Endodermal cell (in vitro differentiated cells): ENCODE measurements around the gene EMC10. TPM values are rescaled to one million over a fixed set of nuclear protein-coding genes. Genes with fewer than 3 reads are reported as not detected.

ENCODE experiments used
- DNase-seq: peaks from one replicate; pipeline ENCODE4 v3.0.0-alpha.2; 2017
- H3K27ac ChIP-seq: 2 replicates; pipeline ENCODE4 v1.5.1; 2013; ENCODE audit warnings: mild to moderate bottlenecking, low read depth, low read length, moderate library complexity
- H3K27me3 ChIP-seq: 2 replicates; pipeline ENCODE4 v1.6.1; 2013; ENCODE audit warnings: mild to moderate bottlenecking, low read length, moderate library complexity; ENCODE audit not compliant: insufficient read depth, control insufficient read depth, poor library complexity, severe bottlenecking
- H3K36me3 ChIP-seq: 2 replicates; pipeline ENCODE4 v1.7.0; 2013; ENCODE audit warnings: mild to moderate bottlenecking, low read length, moderate library complexity; ENCODE audit not compliant: control insufficient read depth, insufficient read depth
- H3K4me1 ChIP-seq: one replicate; pipeline ENCODE4 v1.7.0; 2013; ENCODE audit warnings: low read length; ENCODE audit not compliant: control insufficient read depth, insufficient read depth
- H3K4me3 ChIP-seq: 2 replicates; pipeline ENCODE4 v1.5.1; 2013; ENCODE audit warnings: mild to moderate bottlenecking, low read length, moderate library complexity
- H3K9ac ChIP-seq: 2 replicates; pipeline ENCODE4 v1.6.1; 2013; ENCODE audit warnings: mild to moderate bottlenecking, low read length, moderate library complexity; ENCODE audit not compliant: poor library complexity, severe bottlenecking; ENCODE audit errors: extremely low read depth
- H3K9me3 ChIP-seq: 2 replicates; pipeline ENCODE4 v1.6.1; 2013; ENCODE audit warnings: mild to moderate bottlenecking, low read length, moderate library complexity; ENCODE audit not compliant: control insufficient read depth
- H3K27ac Mint-ChIP-seq: 2 replicates; pipeline ENCODE4 v1.8.0; 2020; ENCODE audit warnings: mixed read lengths
- H3K27me3 Mint-ChIP-seq: 2 replicates; pipeline ENCODE4 v1.8.0; 2021; ENCODE audit warnings: mild to moderate bottlenecking, mixed read lengths; ENCODE audit not compliant: insufficient read depth
- H3K36me3 Mint-ChIP-seq: 2 replicates; pipeline ENCODE4 v1.8.0; 2020; ENCODE audit warnings: low read depth, mixed read lengths
- H3K4me1 Mint-ChIP-seq: 2 replicates; pipeline ENCODE4 v1.8.0; 2020; ENCODE audit warnings: mixed read lengths
- H3K4me3 Mint-ChIP-seq: 2 replicates; pipeline ENCODE4 v1.8.0; 2020; ENCODE audit warnings: mild to moderate bottlenecking, moderate library complexity, mixed read lengths
- H3K9me3 Mint-ChIP-seq: 2 replicates; pipeline ENCODE4 v1.8.0; 2020; ENCODE audit warnings: mild to moderate bottlenecking, mixed read lengths
- WGBS, 2 experiments: methylation state at CpG; one replicate each; pipeline versions ENCODE4 v1.1.5 to v1.1.7; 2013; ENCODE audit warnings: missing lambda C conversion rate in 2 of 2, mixed read lengths in 1 of 2; ENCODE audit not compliant: insufficient coverage in 1 of 2, insufficient read length in 1 of 2; 5-methylcytosine and 5-hydroxymethylcytosine counted together
- total RNA-seq, 2 donors: library from RNA; stranded (reverse); fragmentation: NEBNext Ultra II Directional in 1 of 2; extraction: Animal tissue kit (Norgen Biotek cat#: 25700) in 1 of 2; gene quantifications; 2 replicates in 1 of 2; 3 replicates in 1 of 2; pipeline ENCODE4 v1.2.1, GENCODE V29; 2021
- TF ChIP-seq, protein P1 (sequence below): fragments of 200-600 bp; sonication (generic); conservative IDR thresholded peaks from 2 replicates; pipeline ENCODE4 v1.5.0; 2021; ENCODE audit warnings: antibody characterized with exemption, mild to moderate bottlenecking

The EMC10 gene
- total RNA-seq, 2 donors from 2014 or later = 119 to 123 TPM

GRCh38 chr19:50494186-50495019 lies 18.1 kb downstream of the EMC10 start:
- no peaks in the 10 kb centered on the region for H3K4me1 Mint-ChIP-seq
- peaks cover 10% of the 10 kb centered on the region for H3K36me3 Mint-ChIP-seq
- peaks cover 47% of the 10 kb centered on the region for H3K27me3 ChIP-seq

DNA sequence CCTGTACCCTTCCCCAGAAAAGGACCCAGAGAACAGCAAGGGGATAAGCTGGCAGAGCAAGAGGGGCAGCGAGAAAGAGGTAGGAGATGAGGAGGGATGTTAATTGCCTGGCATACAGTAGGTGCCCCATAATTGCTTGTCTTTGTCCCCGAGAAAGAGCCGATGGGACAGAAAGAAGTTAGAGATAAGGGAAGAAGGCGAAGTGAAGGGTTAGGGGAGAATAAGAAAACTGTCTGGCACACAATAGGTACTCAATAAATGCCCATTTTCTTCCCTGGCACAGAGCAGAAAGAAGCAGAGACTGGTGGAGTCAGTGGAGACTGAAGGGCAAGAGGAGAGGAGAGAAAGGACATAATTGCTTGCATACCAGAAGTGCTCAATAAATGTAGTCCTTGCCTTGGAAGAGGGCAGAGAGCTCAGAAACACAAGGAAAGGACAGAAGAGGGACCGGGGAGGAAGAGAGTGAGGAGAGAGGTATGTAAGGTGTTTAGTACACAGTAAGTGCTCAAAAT lies 18.8 kb downstream of the EMC10 start:
- Mint-ChIP-seq H3K4me3 (no peak overlapping the region), H3K4me1 (no peaks in the 10 kb centered on the region), H3K9me3 (peaks cover 3% of the 10 kb centered on the region), H3K36me3 (peaks cover 8% of the 10 kb centered on the region), H3K27me3 (peaks cover 59% of the 10 kb centered on the region), H3K27ac (no peak overlapping the region)
- H3K27me3 ChIP-seq = peaks cover 54% of the 10 kb centered on the region
- WGBS, 2 experiments = 88 to 91% methylated on average over 4 to 5 of the region's 5 CpGs
- peaks cover 34% of the 10 kb centered on the region for H3K9me3 ChIP-seq
- no peak overlapping the region for H3K4me3 ChIP-seq
- DNase-seq = no peak
- TF ChIP-seq, protein P1, sequence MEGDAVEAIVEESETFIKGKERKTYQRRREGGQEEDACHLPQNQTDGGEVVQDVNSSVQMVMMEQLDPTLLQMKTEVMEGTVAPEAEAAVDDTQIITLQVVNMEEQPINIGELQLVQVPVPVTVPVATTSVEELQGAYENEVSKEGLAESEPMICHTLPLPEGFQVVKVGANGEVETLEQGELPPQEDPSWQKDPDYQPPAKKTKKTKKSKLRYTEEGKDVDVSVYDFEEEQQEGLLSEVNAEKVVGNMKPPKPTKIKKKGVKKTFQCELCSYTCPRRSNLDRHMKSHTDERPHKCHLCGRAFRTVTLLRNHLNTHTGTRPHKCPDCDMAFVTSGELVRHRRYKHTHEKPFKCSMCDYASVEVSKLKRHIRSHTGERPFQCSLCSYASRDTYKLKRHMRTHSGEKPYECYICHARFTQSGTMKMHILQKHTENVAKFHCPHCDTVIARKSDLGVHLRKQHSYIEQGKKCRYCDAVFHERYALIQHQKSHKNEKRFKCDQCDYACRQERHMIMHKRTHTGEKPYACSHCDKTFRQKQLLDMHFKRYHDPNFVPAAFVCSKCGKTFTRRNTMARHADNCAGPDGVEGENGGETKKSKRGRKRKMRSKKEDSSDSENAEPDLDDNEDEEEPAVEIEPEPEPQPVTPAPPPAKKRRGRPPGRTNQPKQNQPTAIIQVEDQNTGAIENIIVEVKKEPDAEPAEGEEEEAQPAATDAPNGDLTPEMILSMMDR = no peak
- no peaks in the 10 kb centered on the region for H3K4me1 ChIP-seq
- no peak overlapping the region for H3K27ac ChIP-seq
- H3K9ac ChIP-seq = no peak overlapping the region
- no peaks in the 10 kb centered on the region for H3K36me3 ChIP-seq

More at GRCh38 chr19:50494186-50495019, 18.1 kb downstream of the EMC10 start:
- no peaks in the 10 kb centered on the region for H3K36me3 ChIP-seq
- peaks cover 28% of the 10 kb centered on the region for H3K9me3 ChIP-seq
- no peak overlapping the region for H3K27ac ChIP-seq
- no peak overlapping the region for H3K4me3 Mint-ChIP-seq
- H3K4me1 ChIP-seq = no peaks in the 10 kb centered on the region
- WGBS, 2 experiments = 65 to 72% methylated on average over 3 to 6 of the region's 7 CpGs
- H3K27me3 Mint-ChIP-seq = peaks cover 65% of the 10 kb centered on the region
- H3K9me3 Mint-ChIP-seq = peaks cover 3% of the 10 kb centered on the region
- H3K9ac ChIP-seq = no peak overlapping the region
- DNase-seq = no peak
- no peak overlapping the region for H3K27ac Mint-ChIP-seq
- TF ChIP-seq, protein P1 = no peak
- no peak overlapping the region for H3K4me3 ChIP-seq

DNA sequence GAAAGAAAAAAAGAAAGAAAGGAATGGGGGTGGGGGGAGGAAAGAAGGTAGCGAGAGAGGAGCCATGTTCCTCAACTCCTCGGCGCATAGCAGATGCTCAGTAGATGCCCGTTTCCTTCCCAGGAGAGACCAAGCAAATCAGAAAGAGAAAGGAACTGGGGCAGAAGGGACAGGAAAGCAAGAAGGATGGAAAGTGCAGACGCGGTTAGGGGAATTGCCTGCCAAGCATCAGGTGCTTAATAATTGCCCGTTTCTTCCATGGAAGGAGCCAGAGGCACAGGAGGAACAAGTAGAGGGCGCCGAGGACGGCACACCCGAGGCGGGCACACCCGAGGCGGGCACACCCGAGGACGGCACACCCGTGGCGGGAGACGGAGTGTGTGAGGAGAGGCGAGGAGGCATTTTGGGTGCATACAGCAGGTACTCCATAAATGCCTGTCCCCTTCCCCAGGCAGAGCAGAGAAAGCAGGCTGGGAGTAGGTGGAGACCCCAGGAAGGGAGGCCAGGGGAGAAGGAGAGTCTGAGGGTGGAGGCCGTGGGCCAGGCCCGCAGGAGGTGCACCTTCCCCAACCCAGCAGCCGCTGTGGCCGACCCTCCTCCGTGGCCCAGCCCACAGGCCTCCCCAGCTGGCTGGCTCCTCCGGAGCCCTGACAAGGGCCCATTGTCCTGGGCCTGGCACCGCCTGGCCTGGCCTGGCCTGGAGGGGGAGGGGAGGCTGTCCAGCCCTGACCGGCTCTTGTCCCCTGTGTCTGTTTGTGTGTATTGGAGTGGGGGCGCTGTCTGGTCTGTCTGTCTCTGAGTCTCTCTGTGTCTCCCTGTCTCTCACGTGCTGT lies 20.1 kb downstream of the EMC10 start:
- H3K4me1 Mint-ChIP-seq = no peaks in the 10 kb centered on the region
- no peaks in the 10 kb centered on the region for H3K9me3 Mint-ChIP-seq
- peaks cover 53% of the 10 kb centered on the region for H3K27me3 ChIP-seq
- H3K27ac Mint-ChIP-seq = no peak overlapping the region
- no peak overlapping the region for H3K9ac ChIP-seq
- no peak overlapping the region for H3K4me3 ChIP-seq
- WGBS, 2 experiments = 78 to 81% methylated on average over 21 to 29 of the region's 30 CpGs
- H3K4me3 Mint-ChIP-seq = no peak overlapping the region
- TF ChIP-seq, protein P1 = no peak
- no peaks in the 10 kb centered on the region for H3K36me3 Mint-ChIP-seq
- H3K9me3 ChIP-seq = peaks cover 33% of the 10 kb centered on the region
- DNase-seq = peak; percentile 77
- no peaks in the 10 kb centered on the region for H3K36me3 ChIP-seq
- H3K27me3 Mint-ChIP-seq = peaks cover 50% of the 10 kb centered on the region
- H3K27ac ChIP-seq = peak overlapping the region; percentile 66
- no peaks in the 10 kb centered on the region for H3K4me1 ChIP-seq
